ENCODE data around the gene DLG4.
A peak's percentile ranks its signal among the peaks of the same experiment; 100 is the strongest.

DLG4 gene

DNA sequence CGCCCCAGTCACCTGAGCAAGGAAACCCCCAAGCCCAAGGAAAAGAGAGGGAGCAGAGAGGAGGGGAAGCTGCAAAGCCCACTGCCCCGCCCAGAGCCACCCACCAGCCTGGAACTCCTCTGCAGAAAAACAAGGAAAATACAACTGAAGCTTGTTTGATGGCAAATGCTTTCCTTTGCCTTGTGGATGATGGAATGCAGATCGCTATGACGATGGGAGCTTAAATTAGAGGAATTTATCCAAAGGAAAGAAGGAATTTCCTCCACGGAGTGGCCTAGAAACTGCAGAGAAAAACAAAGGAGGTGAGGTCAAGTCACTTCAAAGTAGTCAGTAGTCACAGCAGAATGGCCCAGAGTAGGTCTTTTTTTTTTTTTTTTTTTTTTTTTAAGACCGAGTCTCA lies 73.5 kb downstream of the DLG4 start:
- TF ChIP-seq NFIC (IDR thresholded peaks at IDR 0.05) = no peak

DNA sequence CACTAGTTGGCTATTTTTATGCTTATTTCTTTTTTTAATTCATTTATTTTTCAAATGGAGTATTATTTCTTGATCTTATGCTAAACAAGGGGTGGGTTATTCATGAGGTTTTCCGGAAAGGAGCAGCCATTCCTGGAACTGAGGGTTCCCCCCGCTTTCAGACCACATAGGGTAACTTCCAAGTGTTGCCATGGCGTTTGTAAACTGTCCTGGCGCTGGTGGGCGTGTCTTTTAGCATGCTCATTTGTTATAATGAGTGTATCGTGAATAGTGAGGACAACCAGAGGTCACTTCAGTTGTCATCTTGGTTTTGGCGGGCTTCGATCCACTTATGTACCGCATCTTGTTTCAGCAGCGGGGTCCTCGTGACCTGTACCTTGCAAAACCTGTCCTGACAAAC lies 75.4 kb downstream of the DLG4 start:
- TF ChIP-seq FOXM1 (IDR thresholded peaks at IDR 0.05; ENCODE audit: borderline replicate concordance, low read depth) = no peak
- TF ChIP-seq, protein P1, sequence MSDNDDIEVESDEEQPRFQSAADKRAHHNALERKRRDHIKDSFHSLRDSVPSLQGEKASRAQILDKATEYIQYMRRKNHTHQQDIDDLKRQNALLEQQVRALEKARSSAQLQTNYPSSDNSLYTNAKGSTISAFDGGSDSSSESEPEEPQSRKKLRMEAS (IDR thresholded peaks at IDR 0.05) = no peak
- TF ChIP-seq TEAD4 (IDR thresholded peaks at IDR 0.05) = no peak
- TF ChIP-seq, protein P2, sequence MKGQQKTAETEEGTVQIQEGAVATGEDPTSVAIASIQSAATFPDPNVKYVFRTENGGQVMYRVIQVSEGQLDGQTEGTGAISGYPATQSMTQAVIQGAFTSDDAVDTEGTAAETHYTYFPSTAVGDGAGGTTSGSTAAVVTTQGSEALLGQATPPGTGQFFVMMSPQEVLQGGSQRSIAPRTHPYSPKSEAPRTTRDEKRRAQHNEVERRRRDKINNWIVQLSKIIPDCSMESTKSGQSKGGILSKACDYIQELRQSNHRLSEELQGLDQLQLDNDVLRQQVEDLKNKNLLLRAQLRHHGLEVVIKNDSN (IDR thresholded peaks at IDR 0.05) = no peak
- TF ChIP-seq, protein P3, sequence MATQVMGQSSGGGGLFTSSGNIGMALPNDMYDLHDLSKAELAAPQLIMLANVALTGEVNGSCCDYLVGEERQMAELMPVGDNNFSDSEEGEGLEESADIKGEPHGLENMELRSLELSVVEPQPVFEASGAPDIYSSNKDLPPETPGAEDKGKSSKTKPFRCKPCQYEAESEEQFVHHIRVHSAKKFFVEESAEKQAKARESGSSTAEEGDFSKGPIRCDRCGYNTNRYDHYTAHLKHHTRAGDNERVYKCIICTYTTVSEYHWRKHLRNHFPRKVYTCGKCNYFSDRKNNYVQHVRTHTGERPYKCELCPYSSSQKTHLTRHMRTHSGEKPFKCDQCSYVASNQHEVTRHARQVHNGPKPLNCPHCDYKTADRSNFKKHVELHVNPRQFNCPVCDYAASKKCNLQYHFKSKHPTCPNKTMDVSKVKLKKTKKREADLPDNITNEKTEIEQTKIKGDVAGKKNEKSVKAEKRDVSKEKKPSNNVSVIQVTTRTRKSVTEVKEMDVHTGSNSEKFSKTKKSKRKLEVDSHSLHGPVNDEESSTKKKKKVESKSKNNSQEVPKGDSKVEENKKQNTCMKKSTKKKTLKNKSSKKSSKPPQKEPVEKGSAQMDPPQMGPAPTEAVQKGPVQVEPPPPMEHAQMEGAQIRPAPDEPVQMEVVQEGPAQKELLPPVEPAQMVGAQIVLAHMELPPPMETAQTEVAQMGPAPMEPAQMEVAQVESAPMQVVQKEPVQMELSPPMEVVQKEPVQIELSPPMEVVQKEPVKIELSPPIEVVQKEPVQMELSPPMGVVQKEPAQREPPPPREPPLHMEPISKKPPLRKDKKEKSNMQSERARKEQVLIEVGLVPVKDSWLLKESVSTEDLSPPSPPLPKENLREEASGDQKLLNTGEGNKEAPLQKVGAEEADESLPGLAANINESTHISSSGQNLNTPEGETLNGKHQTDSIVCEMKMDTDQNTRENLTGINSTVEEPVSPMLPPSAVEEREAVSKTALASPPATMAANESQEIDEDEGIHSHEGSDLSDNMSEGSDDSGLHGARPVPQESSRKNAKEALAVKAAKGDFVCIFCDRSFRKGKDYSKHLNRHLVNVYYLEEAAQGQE (IDR thresholded peaks at IDR 0.05; ENCODE audit: low read depth) = no peak
- no peak for TF ChIP-seq EP300 (IDR thresholded peaks at IDR 0.05; ENCODE audit: borderline replicate concordance)
- no peak for TF ChIP-seq RAD21 (IDR thresholded peaks at IDR 0.05; ENCODE audit: low read depth)
- TF ChIP-seq TCF12 (IDR thresholded peaks at IDR 0.05; ENCODE audit: low read depth) = no peak
- no peak for TF ChIP-seq NFIC (IDR thresholded peaks at IDR 0.05)
- TF ChIP-seq TAF1 (IDR thresholded peaks at IDR 0.05; ENCODE audit: low read depth) = no peak
- no peak for TF ChIP-seq EGR1 (IDR thresholded peaks at IDR 0.05)
- TF ChIP-seq CEBPB (IDR thresholded peaks at IDR 0.05) = no peak
- no peak for TF ChIP-seq CREB1 (IDR thresholded peaks at IDR 0.05; ENCODE audit: low read depth)
- no peak for TF ChIP-seq YY1 (IDR thresholded peaks at IDR 0.05; ENCODE audit: low read depth)
- TF ChIP-seq ZBTB7A (IDR thresholded peaks at IDR 0.05; ENCODE audit: low read depth) = no peak

DNA sequence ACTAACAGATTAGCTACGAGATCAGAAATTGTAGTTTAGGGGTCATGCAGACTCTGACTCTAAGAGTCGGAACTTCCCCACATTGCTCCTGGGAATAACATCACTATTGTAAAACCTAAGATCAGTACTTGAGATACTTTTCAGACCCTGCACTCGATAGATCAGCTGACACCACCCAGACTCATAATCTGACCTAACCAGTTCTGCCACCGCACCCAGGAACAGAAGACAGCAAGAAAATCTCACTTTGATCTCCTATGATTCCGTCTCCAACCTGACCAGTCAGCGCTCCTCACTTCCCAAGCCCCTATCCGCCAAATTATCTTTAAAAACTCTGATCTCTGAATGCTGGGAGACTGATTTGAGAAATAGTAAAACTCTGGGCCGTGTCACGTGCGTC lies 77.8 kb downstream of the DLG4 start:
- TF ChIP-seq FOXM1 (IDR thresholded peaks at IDR 0.05; ENCODE audit: borderline replicate concordance, low read depth) (no peak), ZBTB7A (IDR thresholded peaks at IDR 0.05; ENCODE audit: low read depth) (no peak), NFIC (IDR thresholded peaks at IDR 0.05) (no peak)
- TF ChIP-seq, protein P2 (IDR thresholded peaks at IDR 0.05) = peak; percentile 51; the same call in 1 of the 2 replicates

DNA sequence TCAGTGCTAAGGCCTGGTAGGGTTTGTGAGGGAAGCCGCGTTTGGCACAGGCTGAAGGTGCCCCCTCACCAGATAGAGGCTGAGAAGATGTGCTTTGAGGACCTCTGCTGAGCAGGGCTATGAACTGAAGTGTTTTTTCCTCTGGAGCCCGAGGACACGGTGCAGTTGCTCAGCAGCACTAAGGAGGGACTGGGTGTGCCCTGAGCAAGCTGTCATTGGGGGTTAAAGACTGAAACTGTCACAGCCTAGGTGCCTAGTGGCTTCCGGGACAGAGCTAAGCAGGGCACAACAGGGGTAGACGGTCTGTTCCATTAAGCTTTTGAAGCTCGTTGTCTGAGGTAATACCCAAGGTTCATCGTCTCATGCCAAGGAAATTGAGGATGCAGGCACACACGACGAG lies 80.2 kb downstream of the DLG4 start:
- no peak for TF ChIP-seq NFIC (IDR thresholded peaks at IDR 0.05)
- TF ChIP-seq, protein P2 (IDR thresholded peaks at IDR 0.05) = no peak
- TF ChIP-seq, protein P1 (IDR thresholded peaks at IDR 0.05) = no peak

DNA sequence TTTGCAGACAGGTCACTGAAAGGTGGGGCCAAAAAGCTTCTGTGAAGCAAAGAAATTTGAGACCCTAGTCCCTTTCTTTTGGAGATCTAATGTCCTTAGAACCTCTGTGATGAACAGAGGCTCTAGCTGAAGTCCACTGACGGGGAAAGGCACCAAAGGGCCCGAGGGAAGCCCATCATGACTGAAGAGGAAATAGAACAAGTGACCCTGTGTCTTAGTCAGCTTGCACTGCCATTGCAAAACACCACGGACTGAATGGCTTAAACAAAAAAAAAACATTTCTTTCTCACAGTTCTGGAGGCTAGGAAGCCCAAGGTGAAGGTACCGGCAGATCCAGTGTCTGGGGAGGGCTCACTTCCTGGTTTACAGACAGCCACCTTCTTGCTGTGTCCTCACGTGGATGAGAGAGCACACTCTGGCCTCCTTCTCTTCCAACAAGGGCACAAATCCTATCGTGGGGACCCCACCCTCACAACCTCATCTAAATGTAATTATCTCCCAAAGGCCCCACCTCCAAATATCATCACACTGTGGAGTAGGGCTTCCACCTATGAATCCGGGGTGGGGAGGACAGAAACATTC lies 80.7 kb downstream of the DLG4 start:
- TF ChIP-seq YY1 (IDR thresholded peaks at IDR 0.05; ENCODE audit: low read depth) (no peak), EP300 (IDR thresholded peaks at IDR 0.05; ENCODE audit: borderline replicate concordance) (no peak), CREB1 (IDR thresholded peaks at IDR 0.05; ENCODE audit: low read depth) (no peak), CEBPB (IDR thresholded peaks at IDR 0.05) (no peak), FOXM1 (IDR thresholded peaks at IDR 0.05; ENCODE audit: borderline replicate concordance, low read depth) (no peak), EGR1 (IDR thresholded peaks at IDR 0.05) (no peak), RAD21 (IDR thresholded peaks at IDR 0.05; ENCODE audit: low read depth) (no peak), NFIC (IDR thresholded peaks at IDR 0.05) (no peak)
- TF ChIP-seq, protein P3 (IDR thresholded peaks at IDR 0.05; ENCODE audit: low read depth) = no peak

DNA sequence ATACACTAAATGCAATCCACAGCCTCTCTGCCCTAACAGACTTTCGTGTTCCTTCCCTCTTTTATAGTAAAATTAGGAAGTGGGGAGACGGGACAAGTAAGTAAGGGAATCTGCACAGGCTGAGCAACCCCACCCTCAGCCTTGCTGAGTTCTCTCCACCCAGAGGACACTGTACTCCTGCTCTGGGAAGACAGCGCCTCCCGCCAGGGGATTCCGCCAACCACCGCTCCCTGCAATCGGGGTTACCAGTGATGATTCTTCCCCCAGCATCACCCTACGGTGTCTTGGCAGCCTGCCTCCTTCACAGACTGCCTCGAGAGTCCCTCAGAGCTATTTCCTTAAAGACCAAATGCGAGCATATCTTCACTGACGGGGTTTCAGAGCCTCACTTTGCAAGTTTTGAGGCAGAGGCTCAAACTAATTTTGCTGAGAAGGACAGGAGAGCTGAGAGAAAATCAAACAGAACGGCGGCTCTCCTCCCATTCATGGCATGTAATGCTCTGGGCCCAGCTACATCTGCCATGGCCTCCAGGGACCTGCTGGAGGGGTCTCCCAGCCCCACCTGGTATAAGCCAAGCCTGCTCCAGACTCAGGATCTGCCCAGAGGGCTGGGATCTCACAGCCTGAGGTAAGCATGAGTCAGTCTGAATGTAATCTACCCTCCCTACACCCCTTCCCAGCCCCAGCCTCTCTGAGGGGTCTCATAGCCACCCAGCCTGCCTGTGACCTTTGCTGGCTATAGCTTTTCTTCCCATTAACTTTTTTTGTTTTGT lies 82.3 kb downstream of the DLG4 start:
- TF ChIP-seq NFIC (IDR thresholded peaks at IDR 0.05) = no peak
- no peak for TF ChIP-seq CREB1 (IDR thresholded peaks at IDR 0.05; ENCODE audit: low read depth)
- TF ChIP-seq TCF12 (IDR thresholded peaks at IDR 0.05; ENCODE audit: low read depth) = no peak
- TF ChIP-seq EGR1 (IDR thresholded peaks at IDR 0.05) = no peak
- TF ChIP-seq, protein P2 (IDR thresholded peaks at IDR 0.05) = no peak
- TF ChIP-seq YY1 (IDR thresholded peaks at IDR 0.05; ENCODE audit: low read depth) = no peak
- TF ChIP-seq FOXM1 (IDR thresholded peaks at IDR 0.05; ENCODE audit: borderline replicate concordance, low read depth) = no peak
- no peak for TF ChIP-seq RAD21 (IDR thresholded peaks at IDR 0.05; ENCODE audit: low read depth)
- TF ChIP-seq EP300 (IDR thresholded peaks at IDR 0.05; ENCODE audit: borderline replicate concordance) = no peak
- TF ChIP-seq TEAD4 (IDR thresholded peaks at IDR 0.05) = no peak
- TF ChIP-seq, protein P3 (IDR thresholded peaks at IDR 0.05; ENCODE audit: low read depth) = no peak
- no peak for TF ChIP-seq ZBTB7A (IDR thresholded peaks at IDR 0.05; ENCODE audit: low read depth)

All from Ishikawa (cell line).